GM20431 (cell line): ENCODE data around the gene VARS2.

ENCODE experiments used
- in situ Hi-C: fragments of 300-500 bp; cut with MseI, MboI; formaldehyde crosslinking; loops from one replicate; pipeline ENCODE4 v1.15.0; 2020; ENCODE audit warnings: low sequenced_read_pairs; ENCODE audit not compliant: unreplicated experiment

VARS2 gene

DNA sequence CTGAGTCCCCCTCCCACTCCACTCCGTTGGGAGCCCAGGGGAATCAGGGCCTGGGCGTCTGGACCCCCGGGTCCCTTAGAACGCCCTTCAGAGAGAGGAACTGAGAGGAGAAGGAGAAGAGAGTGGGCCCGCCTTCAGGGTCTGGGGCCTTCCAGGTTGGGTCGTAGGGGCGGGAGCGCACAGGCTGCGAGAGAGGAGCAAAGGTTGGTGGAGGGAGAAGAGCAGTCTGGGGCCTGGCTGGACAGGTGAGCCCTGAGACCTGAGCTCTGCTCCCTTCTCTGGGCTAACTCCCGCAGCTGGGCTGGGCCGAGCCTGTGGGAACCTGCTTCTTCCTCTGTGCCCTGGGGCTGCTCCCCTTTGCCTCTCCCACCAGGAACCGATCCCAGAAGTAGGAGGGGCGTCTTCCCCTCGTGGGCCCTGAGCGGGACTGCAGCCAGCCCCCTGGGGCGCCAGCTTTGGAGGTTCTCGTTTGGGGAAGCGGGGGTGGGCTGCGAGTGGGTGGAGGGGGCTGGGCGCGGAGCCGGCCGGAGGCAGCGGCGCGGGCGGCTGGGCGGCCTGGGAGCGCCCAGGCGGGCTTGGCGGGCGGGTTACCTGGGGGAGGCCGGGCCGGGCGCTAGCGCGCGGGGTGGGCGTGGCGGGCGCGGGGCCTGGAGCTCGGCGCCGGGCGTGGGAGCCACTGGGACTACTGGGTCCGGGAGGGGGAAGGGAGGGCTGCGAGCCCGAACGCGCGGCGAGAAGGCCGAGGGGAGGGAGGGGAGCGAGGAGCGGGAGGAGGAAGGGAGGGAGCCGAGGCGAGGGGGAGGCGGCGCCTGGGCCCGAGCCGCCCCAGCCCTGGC lies 30.1 kb upstream of the VARS2 start, which contains the start of gene DDR1:
DDR1 (plus strand) TSS at position 835 of the 836 bp plus-strand sequence. CDS start 4,211 bp downstream, outside the sequence.
- in situ Hi-C loops = no loop called here

- in situ Hi-C loops = no loop called here
Measured at GRCh38 chr6:30884521-30885480, 29.2 kb upstream of the VARS2 start.

DNA sequence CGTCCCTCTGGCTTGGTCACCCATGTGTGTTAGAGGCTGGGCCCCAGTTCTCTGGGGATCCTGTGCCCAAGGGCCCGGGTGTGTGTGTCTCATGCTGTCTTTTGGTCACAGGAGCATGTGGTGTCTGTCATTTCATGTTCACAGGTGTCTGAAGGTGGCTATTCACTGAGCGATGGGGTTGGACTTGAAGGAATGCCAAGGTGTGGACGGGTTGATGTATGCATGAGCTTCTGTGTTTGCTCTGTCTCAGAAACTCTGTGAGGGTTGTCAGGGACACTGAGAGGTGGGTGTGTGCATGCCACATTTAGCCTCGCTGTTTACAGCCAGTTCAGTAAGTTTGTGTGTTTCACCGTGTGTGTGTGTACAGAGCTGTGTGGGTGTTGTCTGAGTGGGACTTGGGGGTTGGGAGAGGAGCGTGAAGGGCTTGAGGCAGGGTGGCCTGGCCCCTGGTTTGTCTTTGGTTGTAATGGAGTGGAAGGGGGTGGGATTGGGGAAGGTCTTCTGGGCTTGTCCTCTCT lies 28.5 kb upstream of the VARS2 start:
- in situ Hi-C loops = no loop called here

DNA sequence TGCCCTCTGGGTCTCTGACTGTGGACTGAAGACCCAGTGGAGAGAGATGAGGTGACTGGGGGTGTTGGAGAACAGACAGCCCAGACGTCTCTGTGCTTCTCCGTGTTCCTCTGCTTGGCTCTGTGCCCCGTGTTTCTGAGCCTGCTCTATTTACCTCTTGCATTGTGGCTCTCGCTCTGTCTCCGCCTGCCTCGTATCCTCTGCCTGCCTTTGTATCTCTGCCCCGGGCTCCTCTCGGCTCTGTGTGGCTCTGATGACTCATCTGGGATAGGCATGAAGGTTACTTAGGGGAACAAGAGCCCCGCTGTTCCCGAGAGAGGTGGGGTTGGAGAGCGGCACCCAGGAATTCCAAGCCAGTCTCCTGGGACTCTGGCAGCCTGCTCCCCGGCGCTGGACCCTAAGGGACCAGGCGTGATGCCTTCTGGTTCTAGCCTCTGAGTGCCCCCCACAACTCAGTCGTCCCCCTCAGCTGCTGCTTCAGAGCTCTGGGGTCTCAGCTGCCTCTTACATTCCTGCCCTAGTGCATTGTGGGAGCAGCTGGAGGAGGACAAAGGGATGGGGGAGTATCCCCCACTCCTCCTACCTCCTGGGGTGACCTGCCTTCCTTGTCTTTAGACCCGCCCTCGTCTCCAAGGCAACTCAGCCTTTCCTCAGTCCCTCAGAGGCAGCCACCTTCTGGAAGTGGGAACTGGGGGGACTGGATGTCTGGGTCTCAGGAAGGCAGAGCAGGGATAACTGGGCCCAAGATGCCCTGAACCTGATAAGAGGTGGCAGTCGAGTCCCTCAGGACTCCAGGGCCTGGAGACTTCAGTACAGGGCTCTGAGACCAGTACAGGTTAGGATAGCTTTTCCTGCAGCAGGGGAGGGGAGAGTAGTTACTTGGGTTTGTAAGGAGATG lies 27.8 kb upstream of the VARS2 start:
- in situ Hi-C loops = no loop called here

GRCh38 chr6:30886897-30887255 lies 27.2 kb upstream of the VARS2 start:
- in situ Hi-C loops = no loop called here

GRCh38 chr6:30887901-30888815 lies 25.9 kb upstream of the VARS2 start:
- in situ Hi-C loops = no loop called here

DNA sequence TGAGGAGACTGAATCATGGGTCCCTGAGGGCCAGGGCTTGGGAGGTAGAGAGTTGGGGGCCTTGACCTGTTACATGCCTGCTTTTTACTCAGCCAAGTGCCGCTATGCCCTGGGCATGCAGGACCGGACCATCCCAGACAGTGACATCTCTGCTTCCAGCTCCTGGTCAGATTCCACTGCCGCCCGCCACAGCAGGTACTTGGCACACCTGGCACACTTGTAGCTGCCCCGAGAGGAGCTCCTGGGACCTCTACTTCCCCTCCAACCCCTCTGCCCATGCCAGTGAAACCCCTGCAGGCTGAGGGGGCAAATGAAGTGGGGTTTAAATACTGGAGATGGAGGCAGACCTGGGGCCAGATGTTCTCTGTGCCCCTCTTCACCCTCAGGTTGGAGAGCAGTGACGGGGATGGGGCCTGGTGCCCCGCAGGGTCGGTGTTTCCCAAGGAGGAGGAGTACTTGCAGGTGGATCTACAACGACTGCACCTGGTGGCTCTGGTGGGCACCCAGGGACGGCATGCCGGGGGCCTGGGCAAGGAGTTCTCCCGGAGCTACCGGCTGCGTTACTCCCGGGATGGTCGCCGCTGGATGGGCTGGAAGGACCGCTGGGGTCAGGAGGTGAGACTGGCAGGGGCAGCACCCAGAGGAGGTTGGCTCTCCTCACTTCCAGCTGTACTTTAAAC lies 25.1 kb upstream of the VARS2 start:
- in situ Hi-C loops = no loop called here

DNA sequence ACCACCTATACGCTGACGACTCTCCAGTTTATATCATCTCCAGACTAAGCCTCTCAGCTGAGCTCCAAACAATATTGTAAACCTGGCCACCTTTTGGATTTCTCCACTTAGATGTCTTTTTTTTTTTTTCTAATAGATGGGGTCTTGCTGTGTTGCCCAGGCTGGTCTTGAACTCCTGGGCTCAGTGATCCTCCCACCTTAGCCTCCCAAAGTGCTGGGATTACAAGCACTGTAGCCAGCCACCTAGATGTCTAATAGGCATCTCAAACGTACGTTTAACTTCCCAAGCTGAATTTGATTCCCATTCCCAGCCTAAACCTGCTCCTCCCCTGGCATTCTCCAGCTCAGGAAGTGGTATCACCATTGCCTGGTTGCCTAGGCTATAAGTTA lies 24.5 kb upstream of the VARS2 start:
- in situ Hi-C loops = no loop called here

- in situ Hi-C loops = no loop called here
Measured at GRCh38 chr6:30889921-30890645, 24.0 kb upstream of the VARS2 start.

GRCh38 chr6:30890646-30891449 lies 23.2 kb upstream of the VARS2 start:
- in situ Hi-C loops = no loop called here

GRCh38 chr6:30891450-30891723 lies 22.7 kb upstream of the VARS2 start:
- in situ Hi-C loops = no loop called here

DNA sequence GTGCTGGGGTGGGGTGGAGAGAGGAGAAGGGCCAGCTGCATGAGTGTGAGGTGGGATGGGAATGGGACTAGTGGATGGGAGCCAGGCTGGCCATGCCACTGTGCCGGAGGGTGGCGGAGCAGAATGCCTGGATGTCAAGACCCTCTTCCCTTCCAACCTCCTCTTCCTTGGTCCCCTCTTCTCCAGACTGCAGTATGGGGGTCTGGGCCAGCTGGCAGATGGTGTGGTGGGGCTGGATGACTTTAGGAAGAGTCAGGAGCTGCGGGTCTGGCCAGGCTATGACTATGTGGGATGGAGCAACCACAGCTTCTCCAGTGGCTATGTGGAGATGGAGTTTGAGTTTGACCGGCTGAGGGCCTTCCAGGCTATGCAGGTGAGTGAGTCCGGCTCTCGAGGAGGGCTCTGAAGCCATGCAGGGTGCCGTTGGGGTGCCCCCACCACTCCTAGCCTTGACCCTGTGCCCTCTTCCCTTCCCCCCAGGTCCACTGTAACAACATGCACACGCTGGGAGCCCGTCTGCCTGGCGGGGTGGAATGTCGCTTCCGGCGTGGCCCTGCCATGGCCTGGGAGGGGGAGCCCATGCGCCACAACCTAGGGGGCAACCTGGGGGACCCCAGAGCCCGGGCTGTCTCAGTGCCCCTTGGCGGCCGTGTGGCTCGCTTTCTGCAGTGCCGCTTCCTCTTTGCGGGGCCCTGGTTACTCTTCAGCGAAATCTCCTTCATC lies 22.1 kb upstream of the VARS2 start:
- in situ Hi-C loops = no loop called here

- in situ Hi-C loops = no loop called here
Measured at GRCh38 chr6:30893001-30893591, 20.9 kb upstream of the VARS2 start.

- in situ Hi-C loops = no loop called here
Measured at GRCh38 chr6:30893666-30894065, 20.4 kb upstream of the VARS2 start.

- in situ Hi-C loops = no loop called here
Measured at GRCh38 chr6:30894381-30894780, 19.7 kb upstream of the VARS2 start.

DNA sequence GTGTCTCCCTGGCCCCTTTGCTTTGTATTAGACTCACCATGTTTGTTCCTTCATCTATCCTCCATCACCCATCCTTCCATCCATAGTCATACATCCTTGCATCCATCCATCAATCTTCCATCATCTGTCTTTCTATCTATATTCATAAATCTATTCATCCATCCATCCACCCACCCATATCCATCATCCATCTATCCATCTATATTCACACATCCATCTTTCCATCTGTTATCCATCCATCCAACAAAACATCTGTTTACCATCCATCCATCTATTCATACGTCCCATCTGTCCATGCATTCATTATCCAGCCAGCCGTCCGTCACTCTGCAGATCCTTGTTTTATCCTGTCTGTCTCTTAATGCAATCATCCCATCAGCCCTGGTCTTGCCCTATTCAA lies 19.1 kb upstream of the VARS2 start:
- in situ Hi-C loops = no loop called here
